Stomach smooth muscle (tissue), 2 donors: ENCODE data around the gene STX18.

ENCODE experiments used
- H3K27ac ChIP-seq: one replicate; pipeline ENCODE4 v1.7.0; 2013; ENCODE audit warnings: mild to moderate bottlenecking, low read length, inconsistent platforms
- H3K27me3 ChIP-seq, 2 donors: one replicate each; pipeline ENCODE4 v1.7.0; 2013; ENCODE audit warnings: low read length in 2 of 2; ENCODE audit not compliant: insufficient read depth in 2 of 2, control insufficient read depth in 1 of 2
- H3K36me3 ChIP-seq, 2 donors: one replicate each; pipeline ENCODE4 v1.7.0; 2013; ENCODE audit warnings: low read length in 2 of 2; ENCODE audit not compliant: control insufficient read depth in 2 of 2, insufficient read depth in 2 of 2
- H3K4me1 ChIP-seq: one replicate; pipeline ENCODE4 v1.7.0; 2013; ENCODE audit warnings: low read length; ENCODE audit not compliant: control insufficient read depth, insufficient read depth
- H3K4me3 ChIP-seq, 2 donors: one replicate each; pipeline ENCODE4 v1.7.0; 2013; ENCODE audit warnings: low read length in 2 of 2
- H3K9ac ChIP-seq, 2 donors: one replicate each; pipeline ENCODE4 v1.7.0; 2013; ENCODE audit warnings: low read length in 2 of 2, mild to moderate bottlenecking in 1 of 2
- H3K9me3 ChIP-seq, 2 donors: one replicate each; pipeline ENCODE4 v1.7.0; 2013; ENCODE audit warnings: low read length in 2 of 2; ENCODE audit not compliant: control insufficient read depth in 2 of 2
- donor health status: healthy.
- donor health status: Pancreatic carcinoma.

Gene STX18

GRCh38 chr4:4533461-4534169 is 8.2 kb downstream of the STX18 start:
- Histone ChIP-seq H3K36me3 (no peaks in the 10 kb centered on the region), H3K4me1 (no peaks in the 10 kb centered on the region), H3K27ac (no peak overlapping the region), H3K4me3 (no peak overlapping the region), H3K9ac (no peak overlapping the region), H3K9me3 (no peaks in the 10 kb centered on the region), H3K27me3 (no peaks in the 10 kb centered on the region)

GRCh38 chr4:4532371-4533154 is 9.3 kb downstream of the STX18 start:
- H3K27ac ChIP-seq, result no peak overlapping the region
- H3K27me3 ChIP-seq, result no peaks in the 10 kb centered on the region
- H3K36me3 ChIP-seq, result no peaks in the 10 kb centered on the region
- no peaks in the 10 kb centered on the region for H3K4me1 ChIP-seq
- H3K9ac ChIP-seq, result no peak overlapping the region
- no peaks in the 10 kb centered on the region for H3K9me3 ChIP-seq
- no peak overlapping the region for H3K4me3 ChIP-seq

- Histone ChIP-seq H3K4me3 (no peak overlapping the region), H3K27ac (no peak overlapping the region), H3K4me1 (no peaks in the 10 kb centered on the region), H3K36me3 (peaks cover 0 to 2% of the 10 kb centered on the region in 2 donors), H3K27me3 (no peaks in the 10 kb centered on the region), H3K9ac (no peak overlapping the region), H3K9me3 (no peaks in the 10 kb centered on the region)
Measured at GRCh38 chr4:4529392-4529791, 12.5 kb downstream of the STX18 start.

GRCh38 chr4:4526401-4526800 is 15.4 kb downstream of the STX18 start:
- no peaks in the 10 kb centered on the region for H3K27me3 ChIP-seq
- H3K4me3 ChIP-seq, result no peak overlapping the region
- H3K36me3 ChIP-seq, result peaks cover 0 to 2% of the 10 kb centered on the region in 2 donors
- H3K9ac ChIP-seq, result no peak overlapping the region
- no peaks in the 10 kb centered on the region for H3K4me1 ChIP-seq
- no peaks in the 10 kb centered on the region for H3K9me3 ChIP-seq
- H3K27ac ChIP-seq, result no peak overlapping the region

- H3K4me3 ChIP-seq, result no peak overlapping the region
- H3K36me3 ChIP-seq, result peaks cover 0 to 2% of the 10 kb centered on the region in 2 donors
- H3K9me3 ChIP-seq, result no peaks in the 10 kb centered on the region
- H3K9ac ChIP-seq, result no peak overlapping the region
- no peaks in the 10 kb centered on the region for H3K27me3 ChIP-seq
- H3K4me1 ChIP-seq, result peaks cover 3% of the 10 kb centered on the region
- no peak overlapping the region for H3K27ac ChIP-seq
Measured at GRCh38 chr4:4524364-4524763, 17.5 kb downstream of the STX18 start.

GRCh38 chr4:4521731-4522130 is 20.1 kb downstream of the STX18 start:
- Histone ChIP-seq H3K4me3 (no peak overlapping the region), H3K9me3 (no peaks in the 10 kb centered on the region), H3K36me3 (peaks cover 0 to 2% of the 10 kb centered on the region in 2 donors), H3K27me3 (no peaks in the 10 kb centered on the region), H3K4me1 (peaks cover 3% of the 10 kb centered on the region), H3K9ac (no peak overlapping the region), H3K27ac (no peak overlapping the region)

GRCh38 chr4:4521136-4521535 is 20.7 kb downstream of the STX18 start:
- H3K9ac ChIP-seq, result no peak overlapping the region
- H3K27me3 ChIP-seq, result no peaks in the 10 kb centered on the region
- H3K4me1 ChIP-seq, result peaks cover 3% of the 10 kb centered on the region
- H3K36me3 ChIP-seq, result peaks cover 0 to under 1% of the 10 kb centered on the region in 2 donors
- H3K4me3 ChIP-seq, result peak overlapping the region in 1 of 2 donors; percentile 8
- no peak overlapping the region for H3K27ac ChIP-seq
- no peaks in the 10 kb centered on the region for H3K9me3 ChIP-seq

GRCh38 chr4:4519297-4519894 is 22.5 kb downstream of the STX18 start:
- Histone ChIP-seq H3K27me3 (no peaks in the 10 kb centered on the region), H3K4me3 (peak overlapping the region in 1 of 2 donors; percentile 20), H3K4me1 (peaks cover 3% of the 10 kb centered on the region), H3K9ac (no peak overlapping the region), H3K9me3 (no peaks in the 10 kb centered on the region), H3K36me3 (no peaks in the 10 kb centered on the region), H3K27ac (no peak overlapping the region)

- no peaks in the 10 kb centered on the region for H3K36me3 ChIP-seq
- H3K9ac ChIP-seq, result no peak overlapping the region
- H3K4me1 ChIP-seq, result peaks cover 3% of the 10 kb centered on the region
- H3K4me3 ChIP-seq, result no peak overlapping the region
- H3K27me3 ChIP-seq, result no peaks in the 10 kb centered on the region
- H3K27ac ChIP-seq, result no peak overlapping the region
- no peaks in the 10 kb centered on the region for H3K9me3 ChIP-seq
Measured at GRCh38 chr4:4518747-4519146, 23.1 kb downstream of the STX18 start.

GRCh38 chr4:4514786-4515185 is 27.1 kb downstream of the STX18 start:
- no peak overlapping the region for H3K27ac ChIP-seq
- no peak overlapping the region for H3K4me3 ChIP-seq
- no peaks in the 10 kb centered on the region for H3K9me3 ChIP-seq
- no peaks in the 10 kb centered on the region for H3K36me3 ChIP-seq
- H3K27me3 ChIP-seq, result no peaks in the 10 kb centered on the region
- no peak overlapping the region for H3K9ac ChIP-seq
- no peaks in the 10 kb centered on the region for H3K4me1 ChIP-seq
